GM12878 (cell line): ENCODE measurements around the gene DAPK3. TPM values are rescaled to one million over a fixed set of nuclear protein-coding genes. Genes with fewer than 3 reads are reported as not detected.
A peak's percentile ranks its signal among the peaks of the same experiment; 100 is the strongest.

Source experiments
- BRCA1 ChIP-seq: IDR thresholded peaks from 2 replicates; pipeline ENCODE4 v1.6.1; 2011; ENCODE audit warnings: low read depth, low read length, improper control_type of control experiment
- CBFB ChIP-seq: IDR thresholded peaks from 2 replicates; pipeline ENCODE4 v1.6.1; 2016; ENCODE audit warnings: antibody characterized with exemption, low read depth
- ESRRA ChIP-seq: IDR thresholded peaks from 2 replicates; pipeline ENCODE4 v1.6.1; 2012; ENCODE audit warnings: mild to moderate bottlenecking, low read length, improper control_type of control experiment
- HDGF ChIP-seq: fragments of 450-650 bp; IDR thresholded peaks from 2 replicates; pipeline ENCODE4 v1.6.1; 2016; ENCODE audit warnings: antibody characterized with exemption
- IKZF1 ChIP-seq: fragments of 450-650 bp; conservative IDR thresholded peaks from 2 replicates; pipeline ENCODE4 v1.6.1; 2017; ENCODE audit warnings: antibody characterized with exemption, mild to moderate bottlenecking
- JUNB ChIP-seq: IDR thresholded peaks from 2 replicates; pipeline ENCODE4 v1.6.1; 2016; ENCODE audit warnings: antibody characterized with exemption, mild to moderate bottlenecking
- JUND ChIP-seq: IDR thresholded peaks from 2 replicates; pipeline ENCODE4 v1.6.1; 2012; ENCODE audit warnings: low read depth, mild to moderate bottlenecking, low read length, improper control_type of control experiment, moderate library complexity
- KAT2A ChIP-seq: conservative IDR thresholded peaks from 2 replicates; pipeline ENCODE4 v1.6.1; 2011; ENCODE audit warnings: low read depth, low read length; ENCODE audit not compliant: control insufficient read depth
- KDM1A ChIP-seq: fragments of 200-600 bp; sonication (generic); IDR thresholded peaks from 2 replicates; pipeline ENCODE4 v1.6.1; 2016; ENCODE audit warnings: borderline replicate concordance
- KLF5 ChIP-seq: fragments of 450-650 bp; IDR thresholded peaks from 2 replicates; pipeline ENCODE4 v1.6.1; 2014; ENCODE audit warnings: mild to moderate bottlenecking; ENCODE audit not compliant: partially characterized antibody
- MYC ChIP-seq: IDR thresholded peaks from 2 replicates; pipeline ENCODE4 v1.6.1; 2011; ENCODE audit warnings: mild to moderate bottlenecking, low read length, moderate library complexity, inconsistent platforms; ENCODE audit not compliant: insufficient read depth, insufficient replicate concordance, insufficient read length, severe bottlenecking
- NBN ChIP-seq: fragments of 450-650 bp; IDR thresholded peaks from 2 replicates; pipeline ENCODE4 v1.6.1; 2016
- NR2C2 ChIP-seq: IDR thresholded peaks from 2 replicates; pipeline ENCODE4 v1.6.1; 2011; ENCODE audit warnings: borderline replicate concordance, low read depth; ENCODE audit not compliant: control insufficient read depth, insufficient read length
- POLR2AphosphoS2 ChIP-seq: IDR thresholded peaks from 2 replicates; pipeline ENCODE4 v1.6.1; 2011; ENCODE audit warnings: low read depth, mild to moderate bottlenecking, low read length, improper control_type of control experiment, moderate library complexity
- PRDM15 ChIP-seq: fragments of 450-650 bp; formaldehyde crosslinking; IDR thresholded peaks from 2 replicates; pipeline ENCODE4 v1.4.0; 2020; ENCODE audit warnings: mild to moderate bottlenecking, moderate library complexity
- RAD21 ChIP-seq: IDR thresholded peaks from 2 replicates; pipeline ENCODE4 v1.6.1; 2011; ENCODE audit warnings: mild to moderate bottlenecking, low read depth, low read length, moderate library complexity; ENCODE audit not compliant: insufficient read depth
- RELA ChIP-seq: fragments of 450-650 bp; IDR thresholded peaks from 2 replicates; pipeline ENCODE4 v1.8.0; 2014; ENCODE audit warnings: borderline replicate concordance; ENCODE audit not compliant: partially characterized antibody
- SMAD5 ChIP-seq: IDR thresholded peaks from 2 replicates; pipeline ENCODE4 v1.6.1; 2016; ENCODE audit warnings: antibody characterized with exemption, low read depth
- SMC3 ChIP-seq: IDR thresholded peaks from 2 replicates; pipeline ENCODE4 v1.6.1; 2011; ENCODE audit warnings: low read length, improper control_type of control experiment, borderline replicate concordance
- SUPT20H ChIP-seq: IDR thresholded peaks from 2 replicates; pipeline ENCODE4 v1.6.1; 2011; ENCODE audit warnings: low read depth, mild to moderate bottlenecking, low read length, moderate library complexity, borderline replicate concordance; ENCODE audit not compliant: control insufficient read depth
- YY1 ChIP-seq: IDR thresholded peaks from 2 replicates; pipeline ENCODE4 v1.6.1; 2011; ENCODE audit warnings: low read depth, mild to moderate bottlenecking, low read length
- ZNF24 ChIP-seq: fragments of 450-650 bp; IDR thresholded peaks from 2 replicates; pipeline ENCODE4 v1.6.1; 2017; ENCODE audit warnings: antibody characterized with exemption, mild to moderate bottlenecking
- ZNF622 ChIP-seq: fragments of 450-650 bp; IDR thresholded peaks from 2 replicates; pipeline ENCODE4 v1.6.1; 2017; ENCODE audit warnings: mild to moderate bottlenecking, inconsistent platforms
- polyA plus RNA-seq, 11 experiments: library from polyadenylated mRNA; depleted of rRNA in 4 of 11; unstranded in 6 of 11; stranded (reverse) in 5 of 11; fragments of >200 nt; fragmentation: Nextera tagmentation in 4 of 11; fragmentation: Illumina TruSeq in 1 of 11; extraction: Ambion mirVana in 4 of 11; extraction: Trizol in 1 of 11; gene quantifications; 1 replicate in 1 of 11; 2 replicates in 10 of 11; pipeline versions ENCODE4 v1.2.1 to v1.2.3, GENCODE V29; 2011 to 2016; ENCODE audit warnings: inconsistent platforms in 2 of 11, missing spikeins in 2 of 11, low read depth in 1 of 11
- total RNA-seq, 4 experiments: library from RNA; depleted of rRNA in 3 of 4; stranded (reverse); fragments of >200 nt in 3 of 4; fragmentation: Illumina TruSeq in 1 of 4; extraction: Trizol in 1 of 4; gene quantifications; 2 replicates each; pipeline versions ENCODE4 v1.2.1 to v1.2.3, GENCODE V29; 2013 to 2021
- TF ChIP-seq, protein P1 (sequence below): fragments of 450-650 bp; IDR thresholded peaks from 2 replicates; pipeline ENCODE4 v1.6.1; 2016; ENCODE audit warnings: mild to moderate bottlenecking

DAPK3 gene
- total and polyA plus RNA-seq, 10 of the 15 experiments (the other 5 are each of a cell fraction or from before 2014, with no cell fraction given): 0.13 to 46.4 (median 24.8) TPM

DNA sequence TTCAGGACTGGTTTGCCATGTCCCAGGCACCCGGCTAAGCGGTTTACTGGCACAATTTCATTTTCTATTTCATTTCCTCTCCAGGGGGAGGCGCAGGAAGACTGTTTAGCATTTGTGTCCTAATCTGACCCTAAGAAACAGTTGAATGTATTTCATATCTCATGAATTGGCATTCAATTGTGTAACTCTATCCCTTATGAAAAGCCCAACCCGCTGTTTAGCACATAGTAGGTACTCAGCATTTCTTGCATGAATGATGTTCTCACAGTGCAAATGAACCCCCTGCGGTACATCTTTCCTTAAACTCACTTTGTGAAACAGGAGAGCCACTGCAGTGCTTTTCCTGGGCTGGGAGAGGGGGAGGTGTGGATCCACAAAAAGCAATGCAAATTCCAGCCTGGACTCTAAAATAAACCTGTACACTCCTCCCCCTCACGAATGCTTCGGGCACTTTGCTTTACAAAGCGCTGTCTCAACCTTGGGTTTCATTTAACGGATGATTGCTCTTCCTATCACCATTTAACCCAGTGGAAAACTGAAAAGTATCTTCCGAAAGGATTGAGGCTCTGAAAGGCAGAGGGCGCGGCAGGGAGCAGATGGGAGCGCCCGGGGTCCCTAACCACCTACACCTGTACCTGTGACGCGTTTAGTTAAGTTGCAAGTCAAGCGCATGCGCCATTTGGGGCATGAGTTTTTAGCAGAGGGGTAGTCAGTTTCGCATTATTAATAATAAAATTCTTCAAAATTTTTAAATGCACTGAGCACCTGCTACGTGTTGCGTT, 15.6 kb upstream of the DAPK3 start (continued):
- no peak for TF ChIP-seq MYC
- TF ChIP-seq SMAD5: no peak
- no peak for TF ChIP-seq HDGF
- TF ChIP-seq, protein P1, sequence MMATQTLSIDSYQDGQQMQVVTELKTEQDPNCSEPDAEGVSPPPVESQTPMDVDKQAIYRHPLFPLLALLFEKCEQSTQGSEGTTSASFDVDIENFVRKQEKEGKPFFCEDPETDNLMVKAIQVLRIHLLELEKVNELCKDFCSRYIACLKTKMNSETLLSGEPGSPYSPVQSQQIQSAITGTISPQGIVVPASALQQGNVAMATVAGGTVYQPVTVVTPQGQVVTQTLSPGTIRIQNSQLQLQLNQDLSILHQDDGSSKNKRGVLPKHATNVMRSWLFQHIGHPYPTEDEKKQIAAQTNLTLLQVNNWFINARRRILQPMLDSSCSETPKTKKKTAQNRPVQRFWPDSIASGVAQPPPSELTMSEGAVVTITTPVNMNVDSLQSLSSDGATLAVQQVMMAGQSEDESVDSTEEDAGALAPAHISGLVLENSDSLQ: no peak
- peak; percentile 67 for TF ChIP-seq IKZF1
- peak; percentile 55; the same call in 1 of the 2 replicates for TF ChIP-seq SMC3
- no peak for TF ChIP-seq NBN
- no peak for TF ChIP-seq POLR2AphosphoS2
- no peak; the same call in 1 of the 2 replicates for TF ChIP-seq CBFB
- TF ChIP-seq ESRRA: no peak
- no peak for TF ChIP-seq JUNB
- no peak for TF ChIP-seq KDM1A
- TF ChIP-seq JUND: no peak
- no peak for TF ChIP-seq NR2C2
- TF ChIP-seq KAT2A: no peak
- no peak for TF ChIP-seq BRCA1
- no peak for TF ChIP-seq YY1
- TF ChIP-seq ZNF622: no peak
- TF ChIP-seq PRDM15: no peak
- TF ChIP-seq RAD21: peak; percentile 79
- TF ChIP-seq KLF5: no peak
- TF ChIP-seq SUPT20H: no peak
- peak; percentile 71; the same call in 1 of the 2 replicates for TF ChIP-seq ZNF24
- no peak for TF ChIP-seq RELA
